Measurements from ENCODE around the gene PRKCE. TPM values are rescaled to one million over a fixed set of nuclear protein-coding genes. Genes with fewer than 3 reads are reported as not detected.

PRKCE gene
- polyA plus RNA-seq, 3 donors: 1.3 to 7.7 (median 2.3) TPM

DNA sequence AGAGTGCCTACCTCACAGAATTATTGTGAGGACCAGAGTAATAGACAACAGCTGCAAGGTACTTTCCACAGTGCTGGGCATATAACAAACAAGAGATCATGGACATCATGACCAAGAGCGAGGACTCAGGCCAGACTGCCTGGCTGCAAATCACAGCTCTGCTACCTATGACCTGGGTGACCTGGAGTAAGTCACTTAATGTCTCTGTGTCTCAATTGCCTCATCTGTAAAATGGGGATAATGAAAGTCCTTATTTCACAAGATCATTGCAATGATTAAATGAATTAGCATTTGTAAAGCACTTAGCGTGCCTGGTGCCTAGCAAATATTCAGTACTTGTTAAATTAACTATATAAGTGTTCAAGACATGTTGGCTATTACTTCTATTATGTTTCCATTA is 59.7 kb downstream of the PRKCE start:
- H3K27me3 Mint-ChIP-seq (ENCODE audit: low read depth in 3 of 3): no peaks in the 10 kb centered on the region
- peaks cover 24 to 26% of the 10 kb centered on the region in 2 donors for H3K36me3 Mint-ChIP-seq
- Histone ChIP-seq H3K9ac (ENCODE audit: insufficient read depth, low read length, poor library complexity, severe bottlenecking) (no peak overlapping the region), H3K36me3 (replicated peaks in 1 of 2; ENCODE audit: control insufficient read depth in 1 of 2, insufficient read depth in 2 of 2, low read length in 2 of 2) (peaks cover 0 to 14% of the 10 kb centered on the region in 2 donors), H3K9me3 (replicated peaks in 1 of 2; ENCODE audit: control insufficient read depth in 1 of 2, insufficient read depth in 1 of 2, low read length in 2 of 2) (peaks cover 0 to 7% of the 10 kb centered on the region in 2 donors), H3K27me3 (ENCODE audit: control insufficient read depth in 2 of 2, insufficient read depth in 2 of 2, low read length in 2 of 2) (no peaks in the 10 kb centered on the region), H4K20me1 (ENCODE audit: insufficient read depth, low read length) (peaks cover 4% of the 10 kb centered on the region), H3K4me2 (replicated peaks; ENCODE audit: extremely low read depth, low read length, poor library complexity, severe bottlenecking) (no peak overlapping the region), H3K79me2 (ENCODE audit: insufficient read depth, low read length) (no peaks in the 10 kb centered on the region), H3K4me3 (replicated peaks in 1 of 3; ENCODE audit: low read depth in 2 of 3, low read length in 3 of 3) (no peak overlapping the region), H3K4me1 (ENCODE audit: control insufficient read depth in 1 of 2, insufficient read depth in 2 of 2, low read length in 2 of 2) (no peaks in the 10 kb centered on the region), H3K27ac (ENCODE audit: low read depth in 1 of 2, low read length in 2 of 2) (no peak overlapping the region), H2AFZ (ENCODE audit: insufficient read depth, low read depth, low read length, poor library complexity, severe bottlenecking) (no peak overlapping the region)
- 100% methylated on average over 1 of the region's 2 CpGs for WGBS (ENCODE audit: insufficient coverage)
- intact Hi-C loops (cut with micrococcal nuclease): no loop called here
- H3K4me3 Mint-ChIP-seq: no peak overlapping the region
- H3K27ac Mint-ChIP-seq: peak overlapping the region in 1 of 7 donors; percentile 2
- DNase-seq: no peak
- TF ChIP-seq, protein P1, sequence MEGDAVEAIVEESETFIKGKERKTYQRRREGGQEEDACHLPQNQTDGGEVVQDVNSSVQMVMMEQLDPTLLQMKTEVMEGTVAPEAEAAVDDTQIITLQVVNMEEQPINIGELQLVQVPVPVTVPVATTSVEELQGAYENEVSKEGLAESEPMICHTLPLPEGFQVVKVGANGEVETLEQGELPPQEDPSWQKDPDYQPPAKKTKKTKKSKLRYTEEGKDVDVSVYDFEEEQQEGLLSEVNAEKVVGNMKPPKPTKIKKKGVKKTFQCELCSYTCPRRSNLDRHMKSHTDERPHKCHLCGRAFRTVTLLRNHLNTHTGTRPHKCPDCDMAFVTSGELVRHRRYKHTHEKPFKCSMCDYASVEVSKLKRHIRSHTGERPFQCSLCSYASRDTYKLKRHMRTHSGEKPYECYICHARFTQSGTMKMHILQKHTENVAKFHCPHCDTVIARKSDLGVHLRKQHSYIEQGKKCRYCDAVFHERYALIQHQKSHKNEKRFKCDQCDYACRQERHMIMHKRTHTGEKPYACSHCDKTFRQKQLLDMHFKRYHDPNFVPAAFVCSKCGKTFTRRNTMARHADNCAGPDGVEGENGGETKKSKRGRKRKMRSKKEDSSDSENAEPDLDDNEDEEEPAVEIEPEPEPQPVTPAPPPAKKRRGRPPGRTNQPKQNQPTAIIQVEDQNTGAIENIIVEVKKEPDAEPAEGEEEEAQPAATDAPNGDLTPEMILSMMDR (IDR thresholded peaks at IDR 0.05): no peak
- H3K9me3 Mint-ChIP-seq: peaks cover 9 to 27% (median 13%) of the 10 kb centered on the region in 7 donors
- H3K4me1 Mint-ChIP-seq: peaks cover 7% of the 10 kb centered on the region

GRCh38 chr2:45712570-45712969 is 61.1 kb downstream of the PRKCE start:
- H3K4me2 ChIP-seq (replicated peaks; ENCODE audit: extremely low read depth, low read length, poor library complexity, severe bottlenecking): no peak overlapping the region
- no CpG with 5 or more reads among the region's 3 CpGs for WGBS (ENCODE audit: insufficient coverage)
- intact Hi-C loops (cut with micrococcal nuclease): no loop called here
- peaks cover 4% of the 10 kb centered on the region for H4K20me1 ChIP-seq (ENCODE audit: insufficient read depth, low read length)
- H3K27me3 ChIP-seq (ENCODE audit: control insufficient read depth in 2 of 2, insufficient read depth in 2 of 2, low read length in 2 of 2): no peaks in the 10 kb centered on the region
- no peak overlapping the region for H3K9ac ChIP-seq (ENCODE audit: insufficient read depth, low read length, poor library complexity, severe bottlenecking)
- no peak overlapping the region for H3K4me3 Mint-ChIP-seq
- H3K27ac Mint-ChIP-seq: no peak overlapping the region
- TF ChIP-seq, protein P1 (IDR thresholded peaks at IDR 0.05): no peak
- H3K4me1 Mint-ChIP-seq: peaks cover 7% of the 10 kb centered on the region
- DNase-seq: no peak
- no peak overlapping the region for H2AFZ ChIP-seq (ENCODE audit: insufficient read depth, low read depth, low read length, poor library complexity, severe bottlenecking)
- H3K9me3 Mint-ChIP-seq: peaks cover 17 to 33% (median 21%) of the 10 kb centered on the region in 7 donors
- H3K4me1 ChIP-seq (ENCODE audit: control insufficient read depth in 1 of 2, insufficient read depth in 2 of 2, low read length in 2 of 2): no peaks in the 10 kb centered on the region
- no peak overlapping the region for H3K4me3 ChIP-seq (replicated peaks in 1 of 3; ENCODE audit: low read depth in 2 of 3, low read length in 3 of 3)
- H3K27ac ChIP-seq (ENCODE audit: low read depth in 1 of 2, low read length in 2 of 2): no peak overlapping the region
- H3K9me3 ChIP-seq (replicated peaks in 1 of 2; ENCODE audit: control insufficient read depth in 1 of 2, insufficient read depth in 1 of 2, low read length in 2 of 2): peaks cover 0 to 6% of the 10 kb centered on the region in 2 donors
- H3K27me3 Mint-ChIP-seq (ENCODE audit: low read depth in 3 of 3): no peaks in the 10 kb centered on the region
- H3K79me2 ChIP-seq (ENCODE audit: insufficient read depth, low read length): no peaks in the 10 kb centered on the region
- H3K36me3 ChIP-seq (replicated peaks in 1 of 2; ENCODE audit: control insufficient read depth in 1 of 2, insufficient read depth in 2 of 2, low read length in 2 of 2): peaks cover 0 to 7% of the 10 kb centered on the region in 2 donors
- peaks cover 17 to 22% of the 10 kb centered on the region in 2 donors for H3K36me3 Mint-ChIP-seq
